NB4 (cell line): ENCODE data around the gene MARK4.

Experiments
- DNase-seq: peaks from one replicate; pipeline ENCODE4 v3.0.0; 2010; ENCODE audit warnings: low read depth
- H3K4me3 ChIP-seq: one replicate; pipeline ENCODE4 v1.5.1; 2011; ENCODE audit warnings: mild to moderate bottlenecking, low read depth, low read length, moderate library complexity
- MYC ChIP-seq: IDR thresholded peaks from 2 replicates; pipeline ENCODE4 v1.6.1; 2011; ENCODE audit warnings: low read depth, low read length
- POLR2A ChIP-seq: IDR thresholded peaks from 2 replicates; pipeline ENCODE4 v1.6.1; 2011; ENCODE audit warnings: mild to moderate bottlenecking; ENCODE audit not compliant: insufficient read length; ENCODE audit errors: extremely low read depth
- TF ChIP-seq, protein P1 (sequence below): IDR thresholded peaks from one replicate; pipeline ENCODE4 v1.5.1; 2012; ENCODE audit warnings: low read depth, low read length
- TF ChIP-seq, protein P2 (sequence below): IDR thresholded peaks from 2 replicates; pipeline ENCODE4 v1.6.1; 2011; ENCODE audit warnings: low read depth, low read length

Gene MARK4

DNA sequence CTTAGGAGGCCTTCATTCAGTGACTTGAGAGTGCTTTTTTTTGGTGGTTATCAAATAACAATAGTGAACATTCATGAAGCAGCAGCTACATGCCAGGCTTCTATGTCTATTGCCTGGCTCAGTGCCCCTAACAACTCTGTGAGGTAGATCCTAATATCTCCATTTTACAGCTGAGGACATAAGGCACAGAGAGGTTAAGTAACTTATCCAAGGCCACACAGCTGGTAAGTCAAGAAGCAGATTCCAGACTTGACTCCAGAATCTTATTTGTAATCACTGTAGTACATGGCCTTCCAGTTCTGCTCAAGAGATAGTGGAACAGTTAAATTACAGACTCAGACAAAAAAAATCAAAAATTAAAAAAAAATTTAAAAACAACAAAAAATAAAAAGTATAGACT is 44.8 kb downstream of the MARK4 start:
- DNase-seq: no peak
- no peak overlapping the region for H3K4me3 ChIP-seq
- TF ChIP-seq, protein P1, sequence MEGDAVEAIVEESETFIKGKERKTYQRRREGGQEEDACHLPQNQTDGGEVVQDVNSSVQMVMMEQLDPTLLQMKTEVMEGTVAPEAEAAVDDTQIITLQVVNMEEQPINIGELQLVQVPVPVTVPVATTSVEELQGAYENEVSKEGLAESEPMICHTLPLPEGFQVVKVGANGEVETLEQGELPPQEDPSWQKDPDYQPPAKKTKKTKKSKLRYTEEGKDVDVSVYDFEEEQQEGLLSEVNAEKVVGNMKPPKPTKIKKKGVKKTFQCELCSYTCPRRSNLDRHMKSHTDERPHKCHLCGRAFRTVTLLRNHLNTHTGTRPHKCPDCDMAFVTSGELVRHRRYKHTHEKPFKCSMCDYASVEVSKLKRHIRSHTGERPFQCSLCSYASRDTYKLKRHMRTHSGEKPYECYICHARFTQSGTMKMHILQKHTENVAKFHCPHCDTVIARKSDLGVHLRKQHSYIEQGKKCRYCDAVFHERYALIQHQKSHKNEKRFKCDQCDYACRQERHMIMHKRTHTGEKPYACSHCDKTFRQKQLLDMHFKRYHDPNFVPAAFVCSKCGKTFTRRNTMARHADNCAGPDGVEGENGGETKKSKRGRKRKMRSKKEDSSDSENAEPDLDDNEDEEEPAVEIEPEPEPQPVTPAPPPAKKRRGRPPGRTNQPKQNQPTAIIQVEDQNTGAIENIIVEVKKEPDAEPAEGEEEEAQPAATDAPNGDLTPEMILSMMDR: no peak
- TF ChIP-seq POLR2A (no peak), MYC (no peak)
- TF ChIP-seq, protein P2, sequence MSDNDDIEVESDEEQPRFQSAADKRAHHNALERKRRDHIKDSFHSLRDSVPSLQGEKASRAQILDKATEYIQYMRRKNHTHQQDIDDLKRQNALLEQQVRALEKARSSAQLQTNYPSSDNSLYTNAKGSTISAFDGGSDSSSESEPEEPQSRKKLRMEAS: no peak

DNA sequence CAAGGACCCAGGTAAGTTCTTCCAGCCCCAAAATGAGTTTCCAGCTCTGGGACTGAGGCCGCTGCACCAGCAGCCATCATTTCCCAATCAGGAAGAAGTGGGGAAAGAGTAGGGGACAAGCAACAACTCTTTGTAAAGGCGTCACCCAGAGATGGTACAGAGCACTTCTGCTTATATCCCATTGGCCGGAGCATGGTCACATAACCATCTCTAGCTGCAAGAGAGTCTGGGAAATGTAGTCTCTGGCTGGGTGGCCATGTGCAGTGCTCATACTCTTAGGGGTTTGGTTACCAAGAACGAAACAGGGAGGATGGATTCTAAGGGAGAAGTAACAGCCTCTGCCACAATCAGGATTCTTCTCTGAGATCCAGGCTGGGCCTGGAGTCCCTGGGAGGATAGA is 45.3 kb downstream of the MARK4 start:
- TF ChIP-seq, protein P1: no peak
- TF ChIP-seq, protein P2: no peak
- TF ChIP-seq POLR2A: no peak
- DNase-seq: peak; percentile 63
- H3K4me3 ChIP-seq: no peak overlapping the region

DNA sequence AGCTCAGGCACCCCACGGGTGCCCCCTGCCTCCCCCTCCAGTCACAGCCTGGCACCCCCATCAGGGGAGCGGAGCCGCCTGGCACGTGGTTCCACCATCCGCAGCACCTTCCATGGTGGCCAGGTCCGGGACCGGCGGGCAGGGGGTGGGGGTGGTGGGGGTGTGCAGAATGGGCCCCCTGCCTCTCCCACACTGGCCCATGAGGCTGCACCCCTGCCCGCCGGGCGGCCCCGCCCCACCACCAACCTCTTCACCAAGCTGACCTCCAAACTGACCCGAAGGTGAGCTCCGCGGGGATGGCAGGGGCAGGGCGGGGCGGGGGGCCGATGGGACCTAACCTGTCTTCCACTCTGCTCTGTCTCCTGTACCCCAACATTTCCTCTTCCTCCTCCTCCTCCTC is 46.6 kb downstream of the MARK4 start:
- no peak for TF ChIP-seq POLR2A
- TF ChIP-seq MYC: no peak
- TF ChIP-seq, protein P1: no peak
- TF ChIP-seq, protein P2: no peak
- H3K4me3 ChIP-seq: no peak overlapping the region

DNA sequence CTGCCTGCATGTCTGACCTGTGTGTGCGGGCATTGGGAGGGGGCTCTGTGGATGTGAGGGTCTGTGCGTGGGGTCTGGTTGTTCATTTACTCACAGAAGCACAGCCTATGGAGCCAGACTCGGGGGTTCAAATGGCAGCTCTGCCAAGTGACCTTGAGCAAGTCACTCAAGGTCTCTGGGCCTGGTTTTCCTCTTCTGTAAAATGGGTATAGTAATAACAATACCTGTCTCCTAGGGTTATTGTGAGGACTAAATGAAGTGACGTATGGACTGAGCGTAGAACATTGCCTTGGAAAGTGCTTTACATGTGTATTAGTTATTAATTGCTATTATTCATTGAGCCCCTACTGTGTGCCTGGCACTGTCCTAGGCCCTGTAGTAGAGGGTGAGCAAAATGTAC is 47.2 kb downstream of the MARK4 start:
- DNase-seq: no peak
- TF ChIP-seq, protein P2: no peak
- no peak for TF ChIP-seq MYC
- no peak for TF ChIP-seq POLR2A
- TF ChIP-seq, protein P1: no peak
- no peak overlapping the region for H3K4me3 ChIP-seq

More for the DNA sequence above, 46.6 kb downstream of the MARK4 start:
- DNase-seq: no peak

DNA sequence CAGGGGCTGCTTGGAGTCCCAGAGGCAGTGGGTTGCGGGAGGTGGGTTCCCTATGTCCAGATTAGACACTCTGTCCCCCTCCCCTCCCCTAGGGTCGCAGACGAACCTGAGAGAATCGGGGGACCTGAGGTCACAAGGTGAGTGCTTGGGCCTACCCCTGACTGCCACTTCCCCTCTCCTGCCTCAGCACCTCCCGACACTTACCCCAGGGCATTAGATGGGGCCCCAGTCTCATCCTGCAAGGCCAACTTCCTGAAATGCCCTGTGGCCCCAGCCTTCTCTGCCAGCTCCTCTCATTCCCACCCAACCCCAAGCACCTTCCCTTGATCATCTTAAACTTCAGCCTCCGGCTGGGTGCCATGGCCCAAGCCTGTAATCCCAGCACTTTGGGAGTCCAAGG is 48.6 kb downstream of the MARK4 start:
- no peak overlapping the region for H3K4me3 ChIP-seq
- TF ChIP-seq, protein P1: no peak
- no peak for TF ChIP-seq POLR2A
- TF ChIP-seq MYC: no peak
- TF ChIP-seq, protein P2: no peak
- no peak for DNase-seq

DNA sequence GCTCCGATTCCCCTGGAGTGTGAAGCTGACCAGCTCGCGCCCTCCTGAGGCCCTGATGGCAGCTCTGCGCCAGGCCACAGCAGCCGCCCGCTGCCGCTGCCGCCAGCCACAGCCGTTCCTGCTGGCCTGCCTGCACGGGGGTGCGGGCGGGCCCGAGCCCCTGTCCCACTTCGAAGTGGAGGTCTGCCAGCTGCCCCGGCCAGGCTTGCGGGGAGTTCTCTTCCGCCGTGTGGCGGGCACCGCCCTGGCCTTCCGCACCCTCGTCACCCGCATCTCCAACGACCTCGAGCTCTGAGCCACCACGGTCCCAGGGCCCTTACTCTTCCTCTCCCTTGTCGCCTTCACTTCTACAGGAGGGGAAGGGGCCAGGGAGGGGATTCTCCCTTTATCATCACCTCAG is 51.3 kb downstream of the MARK4 start:
- TF ChIP-seq, protein P2: no peak
- TF ChIP-seq MYC: no peak
- TF ChIP-seq, protein P1: no peak
- no peak for TF ChIP-seq POLR2A
- H3K4me3 ChIP-seq: no peak overlapping the region
- no peak for DNase-seq
